ENCODE data around the gene SLC7A11. TPM values are rescaled to one million over a fixed set of nuclear protein-coding genes. Genes with fewer than 3 reads are reported as not detected.

SLC7A11 gene
- total RNA-seq, 1 donor from 2014 or later, result 0.75 TPM

GRCh38 chr4:138209094-138209493, 33.1 kb downstream of the SLC7A11 start:
- no peak for DNase-seq (ENCODE audit: low spot score)

- no peak for DNase-seq (ENCODE audit: low spot score)
Measured at GRCh38 chr4:138205531-138206233, 36.5 kb downstream of the SLC7A11 start.

DNA sequence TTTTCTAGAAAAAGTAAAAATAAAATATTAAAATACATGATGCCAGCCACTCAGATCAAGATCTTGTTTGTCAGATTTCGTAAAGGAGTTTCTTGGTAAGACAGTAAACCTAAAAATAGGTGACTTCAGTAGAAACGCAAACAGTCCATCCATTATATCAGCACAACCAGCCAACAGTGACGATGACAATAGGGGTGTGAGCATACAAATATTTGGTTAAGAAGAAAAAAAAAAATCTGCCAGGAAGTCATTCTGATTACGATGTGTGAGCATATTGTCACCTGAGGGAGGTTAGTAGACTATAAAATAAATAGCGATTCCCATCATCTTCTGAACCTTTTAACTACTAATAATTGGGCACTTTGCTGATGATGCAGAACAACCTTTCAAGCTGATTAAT, 37.6 kb downstream of the SLC7A11 start:
- DNase-seq (ENCODE audit: low spot score), result peak; percentile 16

- DNase-seq (ENCODE audit: low spot score), result peak; percentile 41
Measured at GRCh38 chr4:138202686-138203085, 39.5 kb downstream of the SLC7A11 start.

GRCh38 chr4:138200236-138200590, 41.9 kb downstream of the SLC7A11 start:
- no peak for DNase-seq (ENCODE audit: low spot score)

- DNase-seq (ENCODE audit: low spot score), result peak; percentile 68
Measured at GRCh38 chr4:138199568-138200235, 42.4 kb downstream of the SLC7A11 start.

GRCh38 chr4:138196153-138196552, 46.0 kb downstream of the SLC7A11 start:
- DNase-seq (ENCODE audit: low spot score), result no peak

- DNase-seq (ENCODE audit: low spot score), result no peak
Measured at GRCh38 chr4:138193963-138194362, 48.2 kb downstream of the SLC7A11 start.

GRCh38 chr4:138192113-138192512, 50.0 kb downstream of the SLC7A11 start:
- DNase-seq (ENCODE audit: low spot score), result no peak

DNA sequence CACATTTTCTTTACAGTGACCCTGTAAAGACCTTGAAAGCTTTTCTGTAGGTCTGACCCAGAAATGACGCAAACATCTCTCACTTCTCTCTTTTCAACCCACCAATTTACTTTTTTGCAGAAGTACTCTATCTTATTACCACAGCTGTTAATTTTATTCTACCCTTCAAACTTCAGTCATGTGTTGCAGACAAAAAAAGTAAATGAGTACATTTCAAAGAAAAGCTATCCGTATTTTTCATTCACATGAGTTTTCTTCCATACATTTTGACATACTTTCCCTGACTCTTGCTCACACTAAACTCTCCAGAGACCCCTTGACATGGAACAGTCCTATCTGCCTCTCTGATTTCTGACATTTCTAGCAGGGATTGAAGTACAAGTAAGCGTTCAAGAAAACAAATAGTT, 51.7 kb downstream of the SLC7A11 start:
- DNase-seq (ENCODE audit: low spot score), result no peak

DNA sequence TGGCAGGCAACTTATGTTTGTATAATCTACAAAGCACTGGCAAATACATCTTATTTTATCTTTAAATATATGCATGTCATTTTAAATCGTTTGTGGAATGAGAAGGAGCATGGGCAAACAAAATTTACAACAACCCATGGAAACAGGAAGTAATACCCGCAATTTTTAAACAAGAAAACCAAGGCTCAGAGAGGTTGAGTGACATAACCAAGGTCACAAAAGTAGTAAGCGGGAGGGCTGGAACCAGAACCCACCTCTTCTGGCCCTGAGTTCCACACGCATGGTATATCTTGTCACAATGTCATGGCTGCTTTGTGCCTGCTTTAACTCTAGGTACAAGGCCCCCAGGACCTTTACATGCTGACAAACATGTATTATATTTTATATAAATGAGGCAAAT, 52.9 kb downstream of the SLC7A11 start:
- DNase-seq (ENCODE audit: low spot score), result no peak

DNA sequence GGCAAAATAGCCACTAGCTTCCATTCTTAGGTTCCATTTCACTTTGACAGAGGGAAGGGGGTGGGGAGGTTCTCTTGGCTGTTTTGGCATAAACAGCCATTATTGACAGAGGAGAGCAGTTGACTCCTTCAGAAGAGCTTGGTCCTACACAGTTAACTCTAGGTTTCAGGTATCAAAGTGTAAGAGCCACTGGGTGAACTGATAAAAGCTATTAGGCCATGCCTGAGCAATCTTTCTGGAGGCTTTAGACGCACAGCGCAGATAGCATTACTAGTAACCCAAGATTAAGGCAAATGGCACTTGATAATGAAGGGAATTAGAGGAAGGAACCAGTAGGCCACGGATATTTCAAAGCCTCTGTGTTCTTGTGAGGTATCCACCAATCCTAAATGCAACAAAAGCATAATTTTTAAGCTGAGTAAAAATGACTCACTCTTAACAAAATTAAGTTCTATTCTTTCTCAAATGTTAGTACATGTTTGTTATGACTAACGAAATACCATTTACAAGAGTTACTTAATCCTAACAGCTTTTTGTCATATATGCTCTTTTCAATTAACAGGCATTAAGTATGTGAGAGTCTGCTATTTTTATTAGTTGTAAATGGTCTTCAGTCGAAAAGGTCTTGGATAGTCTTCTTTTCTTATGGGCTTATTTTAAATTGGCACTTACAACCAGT, 53.6 kb downstream of the SLC7A11 start:
- DNase-seq (ENCODE audit: low spot score), result no peak

- DNase-seq (ENCODE audit: low spot score), result no peak
Measured at GRCh38 chr4:138185859-138186645, 56.1 kb downstream of the SLC7A11 start.

DNA sequence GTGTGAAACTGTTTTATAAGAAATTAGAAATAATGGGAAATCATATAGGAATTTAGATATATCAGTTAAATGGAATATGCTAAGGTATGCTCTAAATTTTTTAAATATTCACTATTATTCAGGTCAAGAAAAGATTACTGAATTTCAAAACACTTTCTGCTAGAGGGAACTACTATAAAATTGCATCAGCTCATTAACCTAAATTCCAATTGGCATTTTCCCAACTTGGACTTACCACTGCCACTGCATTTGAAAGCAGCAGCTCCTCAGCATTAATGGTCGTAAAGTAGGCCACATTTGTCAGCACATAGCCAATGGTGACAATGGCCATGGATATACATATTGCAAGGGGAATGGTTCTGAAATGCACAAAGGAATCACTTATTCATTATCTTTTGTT, 57.3 kb downstream of the SLC7A11 start:
- no peak for DNase-seq (ENCODE audit: low spot score)

- peak; percentile 20 for DNase-seq (ENCODE audit: low spot score)
Measured at GRCh38 chr4:138182838-138183426, 59.2 kb downstream of the SLC7A11 start.

DNA sequence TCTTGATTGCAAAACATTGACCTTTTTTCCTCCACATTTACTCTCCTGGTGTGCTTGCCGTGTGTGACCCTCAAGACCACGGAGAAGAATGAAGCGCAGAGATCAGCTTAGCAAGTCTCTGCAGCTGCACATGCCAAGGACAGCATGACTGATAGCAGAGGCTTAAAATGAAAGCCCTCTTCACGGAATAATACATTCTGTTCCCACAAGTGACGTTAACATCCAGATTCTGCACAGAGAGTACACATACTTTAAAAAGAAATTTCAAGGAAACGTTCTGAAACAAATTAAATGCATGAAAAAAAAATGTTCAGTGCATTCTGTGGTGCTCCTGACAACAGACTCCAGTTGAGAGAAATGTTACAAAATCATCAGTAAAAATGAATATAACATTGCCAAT, 60.9 kb downstream of the SLC7A11 start:
- DNase-seq (ENCODE audit: low spot score), result no peak

DNA sequence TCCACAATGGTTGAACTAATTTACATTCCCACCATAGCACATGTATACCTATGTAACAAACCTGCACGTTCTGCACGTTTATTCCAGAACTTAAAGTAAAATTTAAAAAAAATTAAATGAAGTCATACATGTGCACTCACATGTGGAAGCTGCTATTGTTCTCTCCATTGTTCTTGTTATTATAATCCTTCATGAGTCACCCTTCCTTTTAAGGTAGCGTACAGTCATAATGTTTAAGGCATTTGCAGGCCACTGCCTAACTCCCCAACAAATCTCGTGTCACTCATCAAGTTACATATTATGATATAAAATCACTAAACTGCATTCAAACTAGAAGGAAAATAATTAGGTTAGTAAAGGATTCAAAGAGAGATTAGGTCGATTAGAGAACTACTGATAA, 63.6 kb downstream of the SLC7A11 start:
- DNase-seq (ENCODE audit: low spot score), result no peak

DNA sequence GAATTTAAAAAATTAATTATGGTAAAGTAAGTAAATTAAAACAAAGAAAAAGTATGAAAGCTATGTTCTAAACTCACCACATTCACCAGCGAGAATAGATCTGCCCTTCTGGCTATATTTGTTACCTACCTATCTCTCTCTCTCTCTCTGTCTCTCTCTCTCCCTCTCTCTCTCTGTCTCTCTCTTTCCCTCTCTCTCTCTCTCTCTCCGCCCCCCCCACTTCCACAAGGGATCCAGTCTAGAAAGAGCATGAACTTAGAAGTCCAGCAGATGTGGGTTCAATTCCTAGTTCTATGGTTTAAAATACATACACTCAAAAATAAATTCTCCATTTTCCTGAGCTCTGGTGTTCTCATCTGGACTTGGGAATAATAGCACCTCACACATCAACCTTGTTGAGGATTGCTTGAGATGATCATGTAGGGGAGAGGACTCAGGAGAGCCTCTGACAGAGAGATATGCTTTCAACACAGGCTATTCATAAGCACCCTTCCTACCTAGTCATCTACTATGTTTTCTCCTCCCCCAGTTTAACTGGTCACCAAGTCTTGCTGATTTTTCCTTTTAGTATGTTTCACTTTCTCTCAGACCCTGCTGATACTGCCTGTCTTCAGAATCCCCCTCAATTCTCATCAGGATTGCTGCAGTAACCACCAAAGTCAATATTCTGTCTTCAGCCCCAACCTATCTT, 64.7 kb downstream of the SLC7A11 start:
- DNase-seq (ENCODE audit: low spot score), result no peak

GRCh38 chr4:138174981-138175794, 67.0 kb downstream of the SLC7A11 start:
- DNase-seq (ENCODE audit: low spot score), result no peak

- DNase-seq (ENCODE audit: low spot score), result no peak
Measured at GRCh38 chr4:138164208-138164607, 77.9 kb downstream of the SLC7A11 start.

Data from mucosa of gallbladder (tissue), 1 donor.